ENCODE data around the gene TNPO1. TPM values are rescaled to one million over a fixed set of nuclear protein-coding genes. Genes with fewer than 3 reads are reported as not detected.

Gene TNPO1
- total RNA-seq, 1 donor from 2014 or later = 295 TPM

GRCh38 chr5:72850113-72850512, 33.7 kb downstream of the TNPO1 start:
- DNase-seq (ENCODE audit: low read depth) = no peak

- no peak for DNase-seq (ENCODE audit: low read depth)
Measured at GRCh38 chr5:72852356-72852755, 35.9 kb downstream of the TNPO1 start.

DNA sequence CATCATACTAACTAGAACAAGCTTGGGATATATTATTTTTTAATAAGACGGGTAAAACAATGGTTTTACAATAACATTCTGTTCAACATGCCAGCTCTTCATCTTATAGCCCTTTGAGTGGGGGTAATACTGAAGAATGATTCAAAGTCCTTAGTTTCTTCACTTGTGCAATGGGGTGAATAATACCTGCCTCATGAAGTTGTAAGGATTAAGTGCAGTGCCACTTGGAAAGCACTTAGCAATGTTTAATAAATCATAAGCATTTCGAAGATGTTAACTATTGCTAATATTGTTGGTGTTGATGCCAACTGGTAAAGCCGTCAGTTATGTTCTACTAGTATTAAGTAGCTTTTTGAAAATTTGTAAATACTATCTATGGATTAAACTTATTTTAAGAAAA, 38.0 kb downstream of the TNPO1 start:
- DNase-seq (ENCODE audit: low read depth) = no peak

DNA sequence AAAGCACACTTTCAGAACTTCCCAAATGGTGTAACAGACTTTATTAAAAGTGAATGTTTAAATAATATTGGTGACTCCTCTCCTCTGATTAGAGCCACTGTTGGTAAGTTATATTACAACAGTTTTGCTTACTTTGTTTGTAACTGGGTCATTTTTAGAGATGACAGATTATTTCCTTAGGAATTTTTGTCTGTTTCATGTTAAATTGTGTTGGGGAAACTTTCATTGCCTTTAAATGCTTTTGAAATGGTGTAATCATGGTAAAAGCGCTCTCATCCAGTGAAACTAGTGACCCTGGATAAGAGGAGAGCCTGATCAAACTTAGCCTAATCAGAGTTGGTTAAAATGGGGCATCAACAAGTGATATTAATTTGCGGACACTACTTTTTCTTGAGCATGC, 39.4 kb downstream of the TNPO1 start:
- DNase-seq (ENCODE audit: low read depth) = no peak

DNA sequence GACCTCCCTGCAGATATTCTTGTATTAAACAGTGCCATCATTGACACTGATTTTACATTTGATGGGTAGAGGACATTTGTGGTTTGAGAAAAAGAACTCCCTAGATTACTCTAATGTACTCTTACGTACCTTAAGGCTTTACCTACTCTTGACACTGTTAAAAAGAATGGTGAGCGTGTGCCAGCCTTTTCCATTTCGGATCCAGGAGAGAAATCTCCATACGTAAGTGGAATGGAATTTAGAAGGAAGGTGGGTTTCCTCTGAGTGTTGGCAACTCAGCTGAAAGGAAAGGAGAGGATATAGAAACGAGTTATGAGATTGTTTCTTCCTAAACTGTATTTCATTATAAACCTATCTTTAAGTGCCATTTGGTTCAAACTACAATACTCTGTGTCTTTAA, 40.9 kb downstream of the TNPO1 start:
- no peak for DNase-seq (ENCODE audit: low read depth)

- DNase-seq (ENCODE audit: low read depth) = peak; percentile 68
Measured at GRCh38 chr5:72859127-72859526, 42.7 kb downstream of the TNPO1 start.

DNA sequence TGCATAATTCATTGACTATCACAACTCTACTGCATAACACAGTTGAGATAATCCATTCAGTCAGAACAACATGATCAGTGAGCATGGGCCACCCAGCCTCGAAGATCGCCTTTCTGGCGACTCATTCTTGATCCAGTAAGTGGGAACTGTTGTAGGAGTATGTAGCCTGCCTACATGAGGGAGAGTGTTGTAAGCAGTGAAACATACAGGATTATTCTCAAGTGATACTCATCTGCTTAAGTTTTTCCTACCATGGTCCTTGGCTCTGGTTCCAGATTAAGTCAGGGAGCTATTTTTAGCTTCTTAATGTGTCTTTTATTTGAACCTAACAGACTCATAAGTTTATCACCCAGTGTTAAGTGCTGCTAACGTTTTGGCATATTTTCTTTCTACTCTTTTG, 44.0 kb downstream of the TNPO1 start:
- peak; percentile 83 for DNase-seq (ENCODE audit: low read depth)

DNA sequence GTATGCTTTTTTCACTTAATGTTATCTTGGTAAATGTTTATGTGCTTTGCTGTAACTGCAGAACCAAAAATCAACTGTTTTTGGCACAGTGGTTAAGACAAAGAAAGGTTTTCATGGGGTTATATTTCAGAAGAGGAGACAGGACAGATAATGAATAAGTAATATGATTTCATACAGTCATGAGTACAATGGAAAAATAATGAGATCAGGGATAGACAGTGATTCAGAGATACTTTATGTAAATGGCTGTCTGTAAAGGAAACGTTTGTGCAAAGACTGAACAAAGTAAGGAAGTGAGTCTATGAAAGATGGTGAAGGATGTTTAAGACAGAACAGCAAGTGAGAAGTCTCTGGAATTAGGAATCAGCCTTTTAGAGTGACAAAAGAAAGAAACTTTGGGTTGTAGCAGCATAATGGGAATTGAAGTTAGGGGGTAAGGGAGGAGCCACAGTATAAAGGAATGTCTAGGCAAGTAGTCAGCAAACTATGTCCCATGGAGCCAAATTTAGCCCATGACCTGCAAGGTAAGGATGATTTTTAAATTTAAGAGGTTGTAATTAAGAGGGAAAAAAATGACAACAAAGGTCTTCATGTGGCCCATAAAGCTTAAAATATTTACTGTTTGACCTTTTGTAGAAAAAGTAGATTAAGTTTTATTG, 55.0 kb downstream of the TNPO1 start:
- DNase-seq (ENCODE audit: low read depth) = no peak

DNA sequence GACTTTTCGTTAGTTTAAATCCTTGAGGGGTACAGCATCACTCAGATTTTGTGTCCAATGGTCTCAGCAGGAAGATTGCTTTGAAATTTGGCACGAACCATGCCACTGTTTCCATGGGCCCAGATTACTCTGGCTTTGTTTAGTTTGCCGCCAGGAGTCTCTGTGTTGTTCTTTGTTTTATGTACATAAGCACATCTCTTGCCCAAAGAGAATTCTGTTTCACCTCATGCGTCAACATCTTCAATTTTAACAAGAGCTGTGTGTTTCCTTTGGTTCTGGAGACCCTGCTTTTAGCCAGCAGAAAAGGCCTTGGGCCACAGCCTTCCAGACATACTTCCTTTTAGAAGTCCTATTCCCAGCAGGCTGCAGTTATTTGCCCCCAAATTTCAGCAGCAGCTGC, 62.4 kb downstream of the TNPO1 start:
- no peak for DNase-seq (ENCODE audit: low read depth)

DNA sequence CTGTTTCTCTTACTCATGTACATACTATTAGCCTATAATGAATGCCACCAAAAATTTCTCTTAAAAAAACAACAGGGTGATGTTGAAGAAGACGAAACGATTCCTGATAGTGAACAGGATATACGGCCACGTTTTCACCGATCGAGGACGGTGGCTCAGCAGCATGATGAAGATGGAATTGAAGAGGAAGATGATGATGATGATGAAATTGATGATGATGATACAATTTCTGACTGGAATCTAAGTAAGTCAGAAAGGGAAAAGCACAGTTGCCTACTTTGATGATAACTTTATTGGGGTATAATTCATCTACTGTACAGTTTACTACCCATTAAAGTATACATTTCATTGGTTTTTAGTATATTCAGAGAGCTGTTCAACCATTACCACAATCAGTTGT, 66.5 kb downstream of the TNPO1 start:
- no peak for DNase-seq (ENCODE audit: low read depth)

- no peak for DNase-seq (ENCODE audit: low read depth)
Measured at GRCh38 chr5:72883850-72884249, 67.4 kb downstream of the TNPO1 start.

DNA sequence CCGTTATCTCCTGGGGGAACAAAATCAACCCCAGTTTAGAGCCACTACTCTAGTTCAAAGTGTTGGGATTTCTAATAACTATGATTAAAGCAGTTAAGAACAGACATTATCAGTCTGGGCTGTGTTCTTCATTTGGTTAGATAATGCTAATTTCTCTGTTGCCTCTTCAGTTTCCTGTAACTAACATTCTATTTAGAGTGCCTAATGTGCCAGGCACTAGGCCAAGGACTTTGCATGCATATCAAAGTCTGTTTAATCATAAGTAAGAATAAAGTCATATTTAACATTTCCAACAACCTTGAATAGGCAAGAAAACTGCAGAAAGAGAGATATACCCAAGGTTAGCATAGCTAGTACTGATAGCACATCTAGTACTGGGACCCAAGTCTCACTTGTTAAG, 68.4 kb downstream of the TNPO1 start:
- no peak for DNase-seq (ENCODE audit: low read depth)

GRCh38 chr5:72885824-72886223, 69.4 kb downstream of the TNPO1 start:
- no peak for DNase-seq (ENCODE audit: low read depth)

- no peak for DNase-seq (ENCODE audit: low read depth)
Measured at GRCh38 chr5:72888595-72888994, 72.1 kb downstream of the TNPO1 start.

DNA sequence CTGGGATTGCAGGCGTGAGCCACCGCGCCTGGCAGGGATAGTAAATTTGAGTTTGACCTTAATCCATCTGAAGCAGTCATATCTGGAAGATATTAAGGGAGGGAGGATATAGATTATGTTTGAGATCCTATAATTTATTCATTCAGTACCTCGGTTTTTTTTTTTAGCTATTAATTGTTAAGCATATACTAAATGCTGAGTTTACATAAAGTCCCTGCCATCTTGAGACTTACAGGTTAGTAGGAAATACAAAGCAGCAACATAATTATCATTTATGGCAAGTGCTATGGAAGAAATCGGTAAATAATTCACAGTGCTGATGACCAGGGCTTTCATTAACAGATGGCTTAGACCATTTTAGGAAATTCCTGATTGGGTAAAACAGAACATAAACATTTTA, 72.9 kb downstream of the TNPO1 start:
- no peak for DNase-seq (ENCODE audit: low read depth)

GRCh38 chr5:72892846-72893245, 76.4 kb downstream of the TNPO1 start:
- no peak for DNase-seq (ENCODE audit: low read depth)

DNA sequence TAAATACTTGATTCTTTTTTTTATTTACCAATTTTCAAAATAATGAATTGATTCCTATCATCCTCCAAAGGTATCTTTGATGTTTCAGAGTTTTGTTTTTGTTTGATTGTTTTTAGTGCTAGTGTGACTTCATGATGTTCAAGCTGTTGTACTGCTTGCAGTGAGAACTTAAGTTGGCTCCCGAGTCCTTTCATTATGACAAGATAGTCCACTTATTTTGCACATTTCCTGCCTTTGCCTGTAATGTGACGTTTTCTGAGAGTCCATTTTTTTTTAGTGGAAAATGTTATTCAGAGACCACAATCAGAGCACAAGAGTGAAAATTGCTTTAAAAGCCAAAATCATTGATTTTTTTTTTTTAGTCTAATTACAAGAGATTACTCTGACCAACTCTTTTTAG, 79.3 kb downstream of the TNPO1 start:
- DNase-seq (ENCODE audit: low read depth) = no peak

DNA sequence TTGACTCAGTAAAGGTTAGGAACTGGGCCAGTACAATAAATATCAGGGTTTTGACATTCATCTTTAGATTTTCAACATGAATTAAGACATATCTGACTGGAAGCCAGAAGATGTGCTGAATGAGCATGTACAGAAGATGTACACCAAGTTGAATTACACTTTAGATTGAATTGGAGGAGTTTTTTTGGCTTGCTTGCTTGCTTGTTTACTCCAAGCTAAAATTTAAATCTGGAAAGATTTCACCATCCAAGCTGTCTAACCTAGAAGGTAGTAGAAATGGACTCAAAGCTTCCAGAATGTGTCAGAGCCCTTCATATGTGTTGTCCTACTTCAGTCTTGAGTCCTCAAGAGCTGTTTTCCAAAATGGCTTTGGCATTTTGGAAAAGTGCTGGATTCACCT, 90.3 kb downstream of the TNPO1 start:
- DNase-seq (ENCODE audit: low read depth) = no peak

- no peak for DNase-seq (ENCODE audit: low read depth)
Measured at GRCh38 chr5:72908664-72909063, 92.2 kb downstream of the TNPO1 start.

DNA sequence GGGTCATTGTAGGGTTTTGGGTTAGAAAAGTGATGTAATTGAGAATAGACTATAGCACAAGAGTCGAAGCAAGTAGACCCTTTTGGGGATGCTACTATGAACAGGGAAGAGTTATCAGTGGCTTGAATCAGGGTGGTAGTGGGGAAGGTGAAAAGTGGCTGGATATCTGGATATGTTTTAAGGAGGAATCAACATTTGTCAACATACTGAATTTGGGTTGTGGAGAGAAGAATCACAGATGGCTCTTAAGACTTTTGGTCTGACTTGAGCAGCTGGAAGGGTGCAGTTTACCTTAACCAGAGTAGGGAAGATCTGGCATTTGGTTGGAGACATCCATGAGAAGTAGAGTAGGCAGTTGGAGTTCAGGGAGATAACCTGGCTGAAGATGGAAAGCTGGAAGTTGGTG, 100.9 kb downstream of the TNPO1 start:
- no peak for DNase-seq (ENCODE audit: low read depth)

DNA sequence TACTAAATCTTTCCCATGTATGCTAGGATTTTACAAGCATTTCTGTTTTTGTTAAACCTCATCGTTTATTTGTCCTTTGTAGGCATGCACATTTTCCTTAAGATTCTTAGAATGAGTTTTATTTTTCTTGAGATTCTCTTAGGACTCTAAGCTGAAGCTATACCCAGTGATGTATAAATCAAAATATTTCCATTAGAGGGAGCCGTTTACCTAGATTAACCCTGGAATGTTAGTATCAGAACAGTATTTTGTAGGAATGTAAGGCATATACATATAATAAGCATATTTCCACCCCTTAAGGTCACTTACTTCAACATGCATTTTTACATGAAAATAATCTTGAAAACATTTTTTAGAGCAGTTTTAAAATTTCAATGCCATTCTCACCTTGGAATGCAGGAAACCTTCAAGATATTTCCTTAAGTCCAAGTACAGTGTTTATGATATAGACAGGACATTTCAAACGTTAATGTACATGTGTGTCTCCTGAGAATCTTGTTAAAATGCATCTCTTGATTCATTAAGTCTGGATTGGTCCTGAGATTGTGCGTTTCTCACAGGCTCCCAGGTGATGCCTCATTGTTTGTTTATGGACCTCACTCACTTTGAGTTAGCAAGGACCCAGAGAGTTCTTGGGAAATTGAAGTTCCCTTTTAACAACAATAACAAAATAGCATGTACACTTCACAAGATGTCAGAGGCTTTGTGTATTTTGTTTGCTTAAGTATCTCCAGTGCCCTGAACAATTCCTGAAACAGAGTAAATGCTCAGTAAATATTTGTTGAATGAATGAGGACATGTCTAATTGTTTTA, 104.4 kb downstream of the TNPO1 start:
- DNase-seq (ENCODE audit: low read depth) = no peak

- peak; percentile 35 for DNase-seq (ENCODE audit: low read depth)
Measured at GRCh38 chr5:72921886-72922285, 105.4 kb downstream of the TNPO1 start.

DNA sequence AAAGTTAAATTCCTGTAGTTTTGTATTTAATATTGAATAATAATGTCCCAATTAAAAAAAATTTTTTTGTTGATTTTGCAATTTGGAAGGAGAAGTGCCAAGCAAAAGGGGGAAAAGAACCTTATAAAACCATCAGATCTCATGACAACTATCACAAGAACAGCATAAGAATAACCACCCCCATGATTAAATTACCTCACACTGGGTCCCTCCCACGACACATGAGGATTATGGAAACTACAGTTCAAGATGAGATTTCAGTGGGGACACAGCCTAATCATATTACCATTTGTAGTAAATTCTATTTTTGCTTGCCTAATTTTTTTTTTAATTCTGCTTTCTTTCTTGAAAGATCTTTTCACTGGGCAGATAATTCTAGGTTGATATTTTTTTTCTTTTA, 106.0 kb downstream of the TNPO1 start:
- no peak for DNase-seq (ENCODE audit: low read depth)
